ENCODE measurements around the gene SLC9A8.
"Not testable (repeated sequence)": the region's sequence is repeated elsewhere in the genome, so short reads cannot be mapped to it uniquely, and the experiment has no call there.

The SLC9A8 gene

GRCh38 chr20:49769048-49769581 is 43.5 kb upstream of the SLC9A8 start:
- TF ChIP-seq CTCF (IDR thresholded peaks at IDR 0.05; ENCODE audit: insufficient read depth, low read depth, low read length, missing control alignments): no peak
- H3K4me3 ChIP-seq (ENCODE audit: low read depth, low read length): no peak overlapping the region
- DNase-seq (ENCODE audit: low read depth): no peak

- DNase-seq (ENCODE audit: low read depth): no peak
- no peak for TF ChIP-seq CTCF (IDR thresholded peaks at IDR 0.05; ENCODE audit: insufficient read depth, low read depth, low read length, missing control alignments)
- no peak overlapping the region for H3K4me3 ChIP-seq (ENCODE audit: low read depth, low read length)
Measured at GRCh38 chr20:49770634-49771033, 42.0 kb upstream of the SLC9A8 start.

- not testable (repeated sequence) for DNase-seq (ENCODE audit: low read depth); H3K4me3 ChIP-seq (ENCODE audit: low read depth, low read length)
Measured at GRCh38 chr20:49774213-49774612, 38.4 kb upstream of the SLC9A8 start.

GRCh38 chr20:49775229-49775693 is 37.4 kb upstream of the SLC9A8 start:
- no peak for TF ChIP-seq CTCF (IDR thresholded peaks at IDR 0.05; ENCODE audit: insufficient read depth, low read depth, low read length, missing control alignments)
- no peak overlapping the region for H3K4me3 ChIP-seq (ENCODE audit: low read depth, low read length)
- no peak for DNase-seq (ENCODE audit: low read depth)

- H3K4me3 ChIP-seq (ENCODE audit: low read depth, low read length): no peak overlapping the region
- TF ChIP-seq CTCF (IDR thresholded peaks at IDR 0.05; ENCODE audit: insufficient read depth, low read depth, low read length, missing control alignments): no peak
- DNase-seq (ENCODE audit: low read depth): no peak
Measured at GRCh38 chr20:49779972-49780371, 32.7 kb upstream of the SLC9A8 start.

GRCh38 chr20:49781676-49782075 is 31.0 kb upstream of the SLC9A8 start:
- H3K4me3 ChIP-seq (ENCODE audit: low read depth, low read length): no peak overlapping the region
- TF ChIP-seq CTCF (IDR thresholded peaks at IDR 0.05; ENCODE audit: insufficient read depth, low read depth, low read length, missing control alignments): no peak
- DNase-seq (ENCODE audit: low read depth): no peak

GRCh38 chr20:49782439-49782838 is 30.2 kb upstream of the SLC9A8 start:
- not testable (repeated sequence) for H3K4me3 ChIP-seq (ENCODE audit: low read depth, low read length); DNase-seq (ENCODE audit: low read depth)

GRCh38 chr20:49783021-49783995 is 29.3 kb upstream of the SLC9A8 start:
- DNase-seq (ENCODE audit: low read depth); H3K4me3 ChIP-seq (ENCODE audit: low read depth, low read length): not testable (repeated sequence)

All from GM12865 (cell line).